C1 segment of cervical spinal cord (tissue), 14 donors: ENCODE results near the gene SORCS2.
"Not testable (repeated sequence)": the region's sequence is repeated elsewhere in the genome, so short reads cannot be mapped to it uniquely, and the experiment has no call there.

ENCODE experiments used
- DNase-seq, 14 donors: peaks; one replicate each; lab custom pipeline; 2025; lab: John Stamatoyannopoulos, UW

Gene SORCS2

DNA sequence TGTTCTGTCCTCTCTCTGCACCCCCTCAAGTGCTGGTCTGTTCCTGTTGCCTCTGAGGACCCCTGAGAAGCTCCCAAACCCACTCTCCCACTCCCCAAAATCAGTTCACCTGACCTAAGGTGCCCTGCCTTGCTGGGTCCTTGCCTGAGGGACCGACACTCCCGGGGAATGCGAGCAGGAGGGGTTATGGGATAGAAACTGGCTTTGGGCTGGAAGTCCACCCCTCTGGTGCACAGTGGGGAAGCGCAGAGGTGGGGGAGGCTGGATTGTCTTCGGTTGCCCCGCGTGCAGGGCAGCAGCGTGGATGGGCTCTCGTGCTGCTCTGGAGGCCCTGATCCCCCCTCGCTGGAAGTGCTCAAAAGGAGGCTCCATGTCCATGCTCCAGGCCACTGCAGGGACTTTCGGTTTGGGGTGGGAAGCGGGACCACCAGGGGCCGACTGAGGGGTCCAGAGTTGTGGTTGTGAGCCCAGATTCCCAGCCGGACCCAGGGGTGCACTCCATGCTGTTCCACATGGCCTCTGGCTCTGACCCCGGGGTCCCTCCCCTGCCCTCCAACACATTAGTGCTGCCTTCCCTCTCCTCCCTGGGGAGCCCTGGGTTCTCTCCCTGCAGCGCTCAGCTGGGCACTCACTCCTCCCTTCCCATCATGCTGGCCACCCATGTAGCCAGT lies 7.6 kb downstream of the SORCS2 start:
- DNase-seq = no peak

DNA sequence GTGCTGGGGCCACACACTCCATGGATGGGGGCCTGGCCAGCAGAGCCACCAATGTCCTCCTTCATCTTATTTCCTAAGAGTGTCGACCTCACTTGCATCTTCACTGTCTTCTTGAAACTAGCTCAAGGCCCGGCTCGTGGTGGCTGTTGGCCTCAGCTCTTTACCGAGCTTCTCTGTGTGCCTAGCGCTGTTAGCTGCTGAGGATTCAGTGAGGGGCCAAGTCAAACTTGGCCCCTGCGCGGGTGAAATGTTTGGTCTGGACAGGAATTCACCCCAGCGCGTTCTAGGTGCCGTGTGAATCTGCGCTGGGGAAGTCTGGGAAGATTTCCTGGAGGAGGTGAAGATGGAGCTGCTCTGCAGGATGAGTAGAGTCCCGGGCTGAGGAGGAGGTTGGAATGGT lies 8.5 kb downstream of the SORCS2 start:
- DNase-seq = no peak

GRCh38 chr4:7201420-7202305 lies 9.3 kb downstream of the SORCS2 start:
- DNase-seq = no peak

DNA sequence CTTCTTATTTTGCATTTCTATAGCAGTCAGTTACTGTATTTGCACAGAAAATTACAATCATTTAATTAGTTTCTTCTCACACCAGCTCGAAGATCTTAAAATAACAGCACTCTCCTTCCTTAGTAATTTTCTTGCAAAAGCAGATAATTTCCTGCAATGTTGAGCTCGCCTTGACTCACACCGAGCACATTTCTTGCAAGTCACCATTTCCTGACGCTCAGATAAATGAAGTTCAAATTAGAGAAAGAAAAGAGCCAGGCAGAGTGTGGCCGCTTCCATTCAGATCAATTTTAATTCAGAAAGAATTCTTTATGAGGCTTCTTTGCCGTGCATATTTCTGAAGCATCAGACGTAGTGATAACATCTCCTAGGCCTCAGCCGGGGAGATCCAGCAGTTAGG lies 10.1 kb downstream of the SORCS2 start:
- no peak for DNase-seq

GRCh38 chr4:7204656-7205387 lies 12.5 kb downstream of the SORCS2 start:
- DNase-seq = peak in 4 of 14 donors; percentile 7 to 59 (median 17)

GRCh38 chr4:7206385-7206784 lies 14.0 kb downstream of the SORCS2 start:
- peak in 3 of 14 donors; percentile 9 to 70 (median 23) for DNase-seq

- DNase-seq = peak in 12 of 14 donors; percentile 7 to 90 (median 34)
Measured at GRCh38 chr4:7206911-7207567, 14.7 kb downstream of the SORCS2 start.

DNA sequence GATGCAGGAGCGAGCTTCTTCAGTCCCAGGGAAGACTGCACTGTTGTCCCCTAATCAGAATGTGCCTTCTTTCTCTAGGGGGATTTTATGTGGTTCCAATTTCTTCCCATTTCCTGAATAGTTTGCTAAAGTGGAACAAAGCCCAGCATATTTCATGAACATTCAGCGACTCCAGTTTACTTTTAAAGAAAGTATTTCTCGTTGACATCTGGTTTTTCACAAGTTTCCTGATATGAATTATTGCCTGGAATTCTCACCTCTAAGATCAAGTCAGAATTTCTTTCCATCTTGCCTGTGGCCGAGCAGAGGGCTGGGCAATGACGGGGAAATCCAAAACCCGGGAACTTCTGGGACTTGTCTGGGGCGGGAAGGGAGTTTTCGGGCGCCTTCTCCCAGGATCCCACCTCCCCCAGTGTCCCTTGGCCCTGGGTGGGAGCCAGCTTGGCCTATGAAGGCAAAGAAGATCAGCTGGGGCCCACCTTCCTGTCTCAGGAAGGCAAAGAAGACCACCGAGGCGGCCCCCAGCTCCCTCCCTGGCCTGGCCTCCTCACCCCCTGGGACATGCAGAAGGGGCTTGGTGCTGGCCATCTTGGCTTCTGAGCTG lies 15.4 kb downstream of the SORCS2 start:
- no peak for DNase-seq

- no peak for DNase-seq
Measured at GRCh38 chr4:7208509-7209451, 16.4 kb downstream of the SORCS2 start.

DNA sequence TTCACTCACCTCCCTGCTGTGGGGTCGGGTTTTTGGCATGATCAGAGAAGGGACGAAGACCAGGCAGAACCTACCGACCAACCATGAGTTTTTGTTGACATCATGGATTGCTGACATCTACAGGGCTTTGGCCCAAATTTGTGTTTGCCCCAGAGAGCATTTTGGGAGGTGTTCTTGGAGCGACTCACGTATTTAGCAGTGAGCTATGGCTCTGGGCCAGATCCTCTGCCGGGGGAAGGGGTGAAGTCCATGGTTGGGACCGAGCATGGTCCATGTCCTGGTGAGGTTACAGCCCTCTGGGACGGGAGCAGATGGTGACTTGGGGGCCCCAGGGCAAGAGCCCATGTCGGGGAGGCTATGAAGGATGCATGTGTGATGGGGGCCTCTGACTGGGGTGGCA lies 17.4 kb downstream of the SORCS2 start:
- no peak for DNase-seq

DNA sequence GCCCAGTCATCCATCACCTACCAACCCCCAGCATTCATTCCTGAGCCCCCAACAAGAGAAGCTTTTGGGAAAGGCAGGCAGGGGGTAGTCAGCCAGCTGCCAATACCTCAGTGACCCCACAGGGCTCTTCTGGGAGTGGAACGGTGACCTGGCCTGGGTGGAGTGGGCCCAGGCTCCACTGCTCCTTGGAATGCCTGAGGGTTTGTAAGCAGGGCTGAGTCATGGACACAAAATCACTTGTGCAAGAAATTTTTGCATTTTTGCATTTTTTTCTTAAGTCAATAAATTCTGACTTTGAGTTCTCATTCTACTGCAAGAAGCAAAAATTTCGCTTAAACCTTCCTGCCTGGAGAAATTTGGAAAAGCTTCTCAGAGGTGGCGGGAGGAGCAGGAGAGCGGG lies 18.5 kb downstream of the SORCS2 start:
- DNase-seq = no peak

GRCh38 chr4:7212101-7212674 lies 19.9 kb downstream of the SORCS2 start:
- DNase-seq = no peak

DNA sequence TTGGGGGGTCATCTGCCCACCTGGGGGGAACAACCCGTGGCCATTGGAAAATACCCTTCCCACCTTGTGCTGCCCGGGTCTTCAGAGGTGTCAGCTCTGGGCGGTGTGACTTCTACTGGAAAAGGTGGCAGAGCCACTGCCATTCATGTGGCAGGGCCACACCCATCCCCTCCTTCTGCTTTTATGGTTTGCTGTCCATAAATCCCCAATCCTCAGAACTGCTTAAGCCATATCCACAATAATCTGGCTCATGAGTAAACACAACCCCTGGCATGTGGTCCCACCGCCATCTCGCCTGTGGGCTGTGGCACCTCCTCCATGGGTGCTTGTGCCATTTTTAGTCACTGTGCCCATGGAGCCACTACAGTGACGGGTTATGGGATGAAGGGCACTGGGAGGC lies 20.6 kb downstream of the SORCS2 start:
- DNase-seq = no peak

GRCh38 chr4:7213807-7214206 lies 21.5 kb downstream of the SORCS2 start:
- DNase-seq = no peak

DNA sequence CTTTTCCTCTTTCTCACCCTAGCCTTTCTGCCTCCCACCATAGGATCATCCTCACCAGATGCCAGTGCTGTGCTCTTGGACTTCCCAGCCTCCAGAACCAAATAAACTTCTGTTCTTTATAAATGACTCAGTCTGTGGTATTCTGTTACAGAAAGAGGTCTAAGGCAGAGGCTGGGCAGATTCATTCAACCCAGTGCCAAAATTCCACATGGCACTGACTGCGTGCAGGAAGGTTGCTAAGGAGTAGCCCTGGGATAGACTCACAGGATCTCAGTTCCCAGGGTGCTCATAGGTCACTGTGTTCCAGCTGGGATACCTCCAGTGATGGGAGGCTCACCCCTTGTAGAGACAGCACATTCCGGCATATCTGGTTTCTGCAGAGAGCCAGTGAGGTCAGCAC lies 22.0 kb downstream of the SORCS2 start:
- no peak for DNase-seq

- DNase-seq = not testable (repeated sequence)
Measured at GRCh38 chr4:7215187-7215586, 22.8 kb downstream of the SORCS2 start.

GRCh38 chr4:7217039-7217438 lies 24.7 kb downstream of the SORCS2 start:
- DNase-seq = no peak

- no peak for DNase-seq
Measured at GRCh38 chr4:7217474-7218321, 25.4 kb downstream of the SORCS2 start.

GRCh38 chr4:7218686-7219085 lies 26.3 kb downstream of the SORCS2 start:
- no peak for DNase-seq
